ENCODE data around the gene EXOC6. TPM values are rescaled to one million over a fixed set of nuclear protein-coding genes. Genes with fewer than 3 reads are reported as not detected.
"Not testable (repeated sequence)": the region's sequence is repeated elsewhere in the genome, so short reads cannot be mapped to it uniquely, and the experiment has no call there.

EXOC6 gene
- total RNA-seq, 3 donors from 2014 or later (not counting 1 experiment from before 2014, with no cell fraction given), result 12.1 to 18.2 (median 16.1) TPM

GRCh38 chr10:92897916-92898315, 49.6 kb downstream of the EXOC6 start:
- Histone ChIP-seq H3K27me3 (ENCODE audit: control insufficient read depth, insufficient read depth, low read length) (no peaks in the 10 kb centered on the region), H3K9me3 (ENCODE audit: control insufficient read depth, insufficient read depth, low read length) (no peaks in the 10 kb centered on the region), H3K4me3 (ENCODE audit: low read length) (no peak overlapping the region), H3K4me1 (ENCODE audit: control insufficient read depth, insufficient read depth, low read length) (peaks cover 5% of the 10 kb centered on the region), H3K36me3 (ENCODE audit: control insufficient read depth, insufficient read depth, low read length) (peaks cover 4% of the 10 kb centered on the region), H3K27ac (ENCODE audit: low read length) (no peak overlapping the region)
- DNase-seq (no peak), ATAC-seq (no peak)
- WGBS (ENCODE audit: insufficient coverage), result 94% methylated on average over 5 of the region's 5 CpGs
- Mint-ChIP-seq H3K27ac (no peak overlapping the region), H3K4me1 (peaks cover 12 to 19% of the 10 kb centered on the region in 2 donors), H3K27me3 (ENCODE audit: low read depth in 2 of 2) (no peaks in the 10 kb centered on the region), H3K9me3 (no peaks in the 10 kb centered on the region), H3K36me3 (peaks cover 9% of the 10 kb centered on the region), H3K4me3 (no peak overlapping the region)
- TF ChIP-seq CTCF (IDR thresholded peaks at IDR 0.05), result no peak
- intact Hi-C loops (cut with micrococcal nuclease), result no loop called here

- Mint-ChIP-seq H3K4me3 (no peak overlapping the region), H3K27ac (peak overlapping the region; percentile 6 to 20), H3K9me3 (no peaks in the 10 kb centered on the region), H3K4me1 (peaks cover 12% of the 10 kb centered on the region in 2 donors), H3K36me3 (peaks cover 9% of the 10 kb centered on the region), H3K27me3 (ENCODE audit: low read depth in 2 of 2) (no peaks in the 10 kb centered on the region)
- DNase-seq, result peak in 1 of 2 donors; percentile 82
- intact Hi-C loops (cut with micrococcal nuclease), result no loop called here
- Histone ChIP-seq H3K27ac (ENCODE audit: low read length) (no peak overlapping the region), H3K9me3 (ENCODE audit: control insufficient read depth, insufficient read depth, low read length) (no peaks in the 10 kb centered on the region), H3K36me3 (ENCODE audit: control insufficient read depth, insufficient read depth, low read length) (peaks cover 4% of the 10 kb centered on the region), H3K4me1 (ENCODE audit: control insufficient read depth, insufficient read depth, low read length) (peaks cover 5% of the 10 kb centered on the region), H3K27me3 (ENCODE audit: control insufficient read depth, insufficient read depth, low read length) (no peaks in the 10 kb centered on the region), H3K4me3 (ENCODE audit: low read length) (peak overlapping the region; percentile 7)
- TF ChIP-seq CTCF (IDR thresholded peaks at IDR 0.05), result no peak
- whole genome bisulfite sequencing (ENCODE audit: insufficient coverage), result 25% methylated on average over 3 of the region's 3 CpGs
- peak; percentile 31 to 82 (median 56) for ATAC-seq
These were observed 53.5 kb downstream of the EXOC6 start for GRCh38 chr10:92901819-92902251.

GRCh38 chr10:92903633-92904032, 55.3 kb downstream of the EXOC6 start:
- no peaks in the 10 kb centered on the region for H3K9me3 Mint-ChIP-seq
- WGBS (ENCODE audit: insufficient coverage), result no CpG with 5 or more reads among the region's 1 CpG
- ATAC-seq (no peak), DNase-seq (no peak)
- H3K36me3 ChIP-seq (ENCODE audit: control insufficient read depth, insufficient read depth, low read length), result peaks cover 4% of the 10 kb centered on the region
- H3K27ac Mint-ChIP-seq, result no peak overlapping the region
- no peak overlapping the region for H3K4me3 ChIP-seq (ENCODE audit: low read length)
- H3K4me1 ChIP-seq (ENCODE audit: control insufficient read depth, insufficient read depth, low read length), result peaks cover 5% of the 10 kb centered on the region
- H3K27me3 ChIP-seq (ENCODE audit: control insufficient read depth, insufficient read depth, low read length), result no peaks in the 10 kb centered on the region
- no peak for TF ChIP-seq CTCF (IDR thresholded peaks at IDR 0.05)
- intact Hi-C loops (cut with micrococcal nuclease), result no loop called here
- peaks cover 12% of the 10 kb centered on the region in 2 donors for H3K4me1 Mint-ChIP-seq
- H3K4me3 Mint-ChIP-seq, result no peak overlapping the region
- H3K9me3 ChIP-seq (ENCODE audit: control insufficient read depth, insufficient read depth, low read length), result no peaks in the 10 kb centered on the region
- no peaks in the 10 kb centered on the region for H3K36me3 Mint-ChIP-seq
- H3K27ac ChIP-seq (ENCODE audit: low read length), result no peak overlapping the region
- no peaks in the 10 kb centered on the region for H3K27me3 Mint-ChIP-seq (ENCODE audit: low read depth in 2 of 2)

- Mint-ChIP-seq H3K36me3 (no peaks in the 10 kb centered on the region), H3K27me3 (ENCODE audit: low read depth in 2 of 2) (no peaks in the 10 kb centered on the region), H3K9me3 (no peaks in the 10 kb centered on the region), H3K27ac (no peak overlapping the region), H3K4me3 (no peak overlapping the region), H3K4me1 (peaks cover 2% of the 10 kb centered on the region in 2 donors)
- WGBS (ENCODE audit: insufficient coverage), result 97% methylated on average over 4 of the region's 4 CpGs
- no peak for TF ChIP-seq CTCF (IDR thresholded peaks at IDR 0.05)
- no peaks in the 10 kb centered on the region for H3K9me3 ChIP-seq (ENCODE audit: control insufficient read depth, insufficient read depth, low read length)
- intact Hi-C loops (cut with micrococcal nuclease), result no loop called here
- no peak overlapping the region for H3K4me3 ChIP-seq (ENCODE audit: low read length)
- no peaks in the 10 kb centered on the region for H3K4me1 ChIP-seq (ENCODE audit: control insufficient read depth, insufficient read depth, low read length)
- DNase-seq, result no peak
- H3K27ac ChIP-seq (ENCODE audit: low read length), result no peak overlapping the region
- H3K36me3 ChIP-seq (ENCODE audit: control insufficient read depth, insufficient read depth, low read length), result peaks cover 4% of the 10 kb centered on the region
- no peak for ATAC-seq
- H3K27me3 ChIP-seq (ENCODE audit: control insufficient read depth, insufficient read depth, low read length), result no peaks in the 10 kb centered on the region
These were observed 59.0 kb downstream of the EXOC6 start for GRCh38 chr10:92907280-92907679.

- ATAC-seq; H3K27me3 ChIP-seq (ENCODE audit: control insufficient read depth, insufficient read depth, low read length); H3K4me1 Mint-ChIP-seq; H3K36me3 ChIP-seq (ENCODE audit: control insufficient read depth, insufficient read depth, low read length); H3K9me3 ChIP-seq (ENCODE audit: control insufficient read depth, insufficient read depth, low read length); H3K27ac ChIP-seq (ENCODE audit: low read length); H3K9me3 Mint-ChIP-seq; H3K4me3 Mint-ChIP-seq; intact Hi-C loops (cut with micrococcal nuclease); H3K4me3 ChIP-seq (ENCODE audit: low read length); H3K4me1 ChIP-seq (ENCODE audit: control insufficient read depth, insufficient read depth, low read length); H3K36me3 Mint-ChIP-seq; H3K27ac Mint-ChIP-seq; H3K27me3 Mint-ChIP-seq (ENCODE audit: low read depth in 2 of 2); DNase-seq: not testable (repeated sequence)
- 95% methylated on average over 4 of the region's 4 CpGs for WGBS (ENCODE audit: insufficient coverage)
These were observed 64.3 kb downstream of the EXOC6 start for GRCh38 chr10:92912631-92913030.
